Measurements from ENCODE around the gene RGCC. TPM values are rescaled to one million over a fixed set of nuclear protein-coding genes. Genes with fewer than 3 reads are reported as not detected.

RGCC gene
- total and polyA plus RNA-seq, 12 donors, result 15.6 to 63.2 (median 46.6) TPM

DNA sequence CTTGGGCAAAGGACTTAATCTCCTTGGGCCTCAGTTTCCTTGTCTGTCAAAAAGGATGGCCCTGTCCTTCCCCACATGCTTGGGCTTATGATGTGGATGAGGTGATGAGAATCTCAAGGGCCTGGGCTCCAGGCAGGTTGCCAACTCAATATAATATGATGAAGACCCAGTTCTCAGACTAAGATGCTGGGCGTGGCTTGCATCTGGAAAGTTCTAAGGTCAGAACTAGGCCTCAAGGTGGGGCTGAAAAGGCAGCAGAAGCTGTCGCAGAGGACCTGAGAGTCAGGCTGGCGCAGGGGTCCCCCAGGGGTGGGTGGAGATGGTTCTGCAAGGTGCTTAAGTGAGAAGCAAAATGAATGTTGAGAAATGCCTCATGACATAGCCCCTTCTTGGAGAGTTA, 58.8 kb downstream of the RGCC start:
- no peaks in the 10 kb centered on the region for H3K36me3 ChIP-seq
- H3K27ac ChIP-seq, result no peak overlapping the region
- intact Hi-C loops (cut with DNase I), result no loop called here
- TF ChIP-seq, protein P1, sequence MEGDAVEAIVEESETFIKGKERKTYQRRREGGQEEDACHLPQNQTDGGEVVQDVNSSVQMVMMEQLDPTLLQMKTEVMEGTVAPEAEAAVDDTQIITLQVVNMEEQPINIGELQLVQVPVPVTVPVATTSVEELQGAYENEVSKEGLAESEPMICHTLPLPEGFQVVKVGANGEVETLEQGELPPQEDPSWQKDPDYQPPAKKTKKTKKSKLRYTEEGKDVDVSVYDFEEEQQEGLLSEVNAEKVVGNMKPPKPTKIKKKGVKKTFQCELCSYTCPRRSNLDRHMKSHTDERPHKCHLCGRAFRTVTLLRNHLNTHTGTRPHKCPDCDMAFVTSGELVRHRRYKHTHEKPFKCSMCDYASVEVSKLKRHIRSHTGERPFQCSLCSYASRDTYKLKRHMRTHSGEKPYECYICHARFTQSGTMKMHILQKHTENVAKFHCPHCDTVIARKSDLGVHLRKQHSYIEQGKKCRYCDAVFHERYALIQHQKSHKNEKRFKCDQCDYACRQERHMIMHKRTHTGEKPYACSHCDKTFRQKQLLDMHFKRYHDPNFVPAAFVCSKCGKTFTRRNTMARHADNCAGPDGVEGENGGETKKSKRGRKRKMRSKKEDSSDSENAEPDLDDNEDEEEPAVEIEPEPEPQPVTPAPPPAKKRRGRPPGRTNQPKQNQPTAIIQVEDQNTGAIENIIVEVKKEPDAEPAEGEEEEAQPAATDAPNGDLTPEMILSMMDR (IDR thresholded peaks at IDR 0.05), result no peak
- DNase-seq, result no peak
- no peak overlapping the region for H3K4me3 ChIP-seq
- no peaks in the 10 kb centered on the region for H3K27me3 ChIP-seq
- peaks cover 0 to 6% (median 0%) of the 10 kb centered on the region in 9 donors for H3K4me1 ChIP-seq
- WGBS, 2 donors, result 96 to 98% methylated on average over 3 of the region's 3 CpGs
- peaks cover 0 to 5% (median 0%) of the 10 kb centered on the region in 11 donors for H3K9me3 ChIP-seq
- no peak for ATAC-seq

DNA sequence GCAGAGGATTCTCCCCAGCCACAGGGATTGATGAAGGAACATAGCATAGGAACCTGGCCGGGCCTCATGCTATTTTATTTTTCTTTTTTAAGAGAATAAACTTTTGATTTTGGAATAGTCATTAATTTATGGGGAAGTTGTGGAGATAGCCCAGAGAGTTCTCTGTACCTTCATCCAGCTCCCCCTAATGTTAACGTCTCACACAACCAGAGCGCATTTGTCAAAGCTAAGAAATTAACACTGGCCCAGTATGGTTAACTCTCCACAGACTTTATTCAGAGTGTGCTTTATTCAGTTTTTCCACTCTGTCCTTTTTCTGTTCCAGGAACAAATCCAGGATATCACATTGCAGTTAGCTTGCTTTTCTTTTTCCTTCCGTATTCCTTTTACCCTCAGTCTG, 59.4 kb downstream of the RGCC start:
- DNase-seq, result no peak
- 92 to 95% methylated on average over 4 of the region's 4 CpGs for WGBS, 2 donors
- no peak overlapping the region for H3K4me3 ChIP-seq

DNA sequence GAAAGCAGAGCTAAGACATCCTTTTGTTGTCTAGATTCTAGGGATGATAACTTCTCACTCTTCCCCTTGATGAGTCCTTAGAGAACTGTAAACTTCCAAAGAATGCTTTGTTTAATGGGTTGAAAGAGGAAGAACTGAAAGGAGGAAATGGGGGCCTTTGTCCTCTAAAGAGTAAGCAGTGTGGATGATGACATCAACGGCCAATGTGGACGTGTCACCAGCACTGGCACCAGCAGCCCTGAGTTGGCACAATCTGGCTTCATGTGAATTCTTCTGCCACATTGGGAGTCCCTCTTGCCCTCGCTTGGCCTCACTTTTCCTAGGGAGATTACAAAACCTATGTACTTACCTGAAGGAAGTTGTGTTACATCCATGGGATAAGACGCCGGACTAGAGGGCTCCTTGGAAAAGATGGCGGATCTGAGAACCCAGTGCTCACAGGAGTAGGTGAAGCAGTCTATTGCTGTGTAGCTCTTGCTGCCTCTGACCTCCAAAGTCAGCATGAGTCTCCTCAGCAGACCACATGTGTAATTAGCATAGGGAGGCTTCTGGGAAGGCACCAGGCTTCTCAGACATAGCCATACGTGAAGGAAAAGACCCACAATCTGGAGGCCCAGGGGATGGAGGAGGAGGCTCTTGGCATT, 62.8 kb downstream of the RGCC start:
- 84 to 90% methylated on average over 7 of the region's 7 CpGs for WGBS, 2 donors
- Histone ChIP-seq H3K27me3 (no peaks in the 10 kb centered on the region), H3K9me3 (no peaks in the 10 kb centered on the region), H3K27ac (no peak overlapping the region), H3K4me1 (peaks cover 0 to 6% (median 0%) of the 10 kb centered on the region in 9 donors), H3K36me3 (no peaks in the 10 kb centered on the region), H3K4me3 (no peak overlapping the region)
- TF ChIP-seq, protein P1 (IDR thresholded peaks at IDR 0.05), result no peak
- DNase-seq (no peak), ATAC-seq (peak in 1 of 8 donors; percentile 31)
- intact Hi-C loops (cut with DNase I), result no loop called here

More for the DNA sequence above, 59.4 kb downstream of the RGCC start:
- Histone ChIP-seq H3K27me3 (no peaks in the 10 kb centered on the region), H3K27ac (no peak overlapping the region), H3K9me3 (peaks cover 0 to 4% (median 0%) of the 10 kb centered on the region in 11 donors), H3K4me1 (peaks cover 0 to 6% (median 0%) of the 10 kb centered on the region in 9 donors), H3K36me3 (no peaks in the 10 kb centered on the region)
- TF ChIP-seq, protein P1 (IDR thresholded peaks at IDR 0.05), result no peak
- intact Hi-C loops (cut with DNase I), result no loop called here
- ATAC-seq, result no peak

Other genes starting within 250 kb of the RGCC start
- 10 to 100 TPM in 6 of 10 donors, 1 to 10 TPM in 4; 8.2 to 15.0 (median 10.3) TPM for gene MTRF1, start 194.0 kb upstream of the RGCC start, total RNA-seq
- gene MTRF1, start 194.0 kb upstream of the RGCC start, polyA plus RNA-seq, result 10 to 100 TPM in 1 of 2 donors, 1 to 10 TPM in 1; 6.6 to 18.7 TPM
- gene NAA16, start 146.3 kb upstream of the RGCC start, total RNA-seq, result 10 to 100 TPM in 2 of 10 donors, 1 to 10 TPM in 8; 5.6 to 10.3 (median 8.5) TPM
- 10 to 100 TPM in 1 of 2 donors, 1 to 10 TPM in 1; 3.4 to 15.1 TPM for gene NAA16, start 146.3 kb upstream of the RGCC start, polyA plus RNA-seq